GM23338 (cell line): ENCODE results near the gene NHSL1. TPM values are rescaled to one million over a fixed set of nuclear protein-coding genes. Genes with fewer than 3 reads are reported as not detected.

ENCODE experiments used
- ATAC-seq: fragments of 200-7000 bp; cut with Tn5 transposase; 3 replicates; pipeline ENCODE4 v1.9.1; 2020
- DNase-seq: peaks from one replicate; pipeline ENCODE4 v3.0.0-alpha.2; 2015; ENCODE audit warnings: low spot score
- H2AFZ ChIP-seq: fragments of 200-600 bp; sonication (generic); 2 replicates; pipeline ENCODE4 v1.8.0; 2016; ENCODE audit warnings: antibody characterized with exemption, mild to moderate bottlenecking, moderate library complexity
- H3F3A ChIP-seq: fragments of 200-600 bp; sonication (generic); replicated peaks from 2 replicates; pipeline ENCODE4 v1.8.0; 2017; ENCODE audit warnings: antibody characterized with exemption, mixed run types, low read depth
- H3K27ac ChIP-seq: fragments of 200-600 bp; sonication (generic); 2 replicates; pipeline ENCODE4 v1.6.1; 2016; ENCODE audit warnings: low read depth
- H3K27me3 ChIP-seq: fragments of 200-600 bp; sonication (generic); 2 replicates; pipeline ENCODE4 v1.8.0; 2016; ENCODE audit warnings: mild to moderate bottlenecking, mixed run types, moderate library complexity; ENCODE audit not compliant: insufficient read depth
- H3K36me3 ChIP-seq: fragments of 200-600 bp; sonication (generic); 2 replicates; pipeline ENCODE4 v1.8.0; 2016; ENCODE audit warnings: mild to moderate bottlenecking; ENCODE audit not compliant: insufficient read depth
- H3K4me1 ChIP-seq: fragments of 200-600 bp; sonication (generic); 2 replicates; pipeline ENCODE4 v1.8.0; 2016; ENCODE audit warnings: mild to moderate bottlenecking, moderate library complexity; ENCODE audit not compliant: insufficient read depth
- H3K4me2 ChIP-seq: fragments of 200-600 bp; sonication (generic); 2 replicates; pipeline ENCODE4 v1.7.1; 2017; ENCODE audit warnings: mixed run types
- H3K4me3 ChIP-seq: fragments of 200-600 bp; sonication (generic); 2 replicates; pipeline ENCODE4 v1.6.1; 2016; ENCODE audit warnings: mixed run types
- H3K79me2 ChIP-seq: fragments of 200-600 bp; sonication (generic); replicated peaks from 2 replicates; pipeline ENCODE4 v1.8.0; 2017; ENCODE audit warnings: mild to moderate bottlenecking; ENCODE audit not compliant: insufficient read depth
- H3K9me2 ChIP-seq: fragments of 200-600 bp; sonication (generic); 2 replicates; pipeline ENCODE4 v1.8.0; 2017; ENCODE audit not compliant: insufficient read depth
- H4K20me1 ChIP-seq: fragments of 200-600 bp; sonication (generic); replicated peaks from 2 replicates; pipeline ENCODE4 v1.8.0; 2017; ENCODE audit warnings: mild to moderate bottlenecking; ENCODE audit not compliant: insufficient read depth
- H3K27ac Mint-ChIP-seq: 2 replicates; pipeline ENCODE4 v1.8.0; 2020; ENCODE audit warnings: inconsistent platforms, mild to moderate bottlenecking, moderate library complexity, mixed read lengths
- H3K27me3 Mint-ChIP-seq: 3 replicates; pipeline ENCODE4 v1.8.0; 2022; ENCODE audit warnings: low read depth, mild to moderate bottlenecking, moderate library complexity, mixed read lengths, inconsistent platforms; ENCODE audit not compliant: insufficient read depth, poor library complexity
- H3K36me3 Mint-ChIP-seq: 3 replicates; pipeline ENCODE4 v1.8.0; 2021; ENCODE audit warnings: low read depth, mild to moderate bottlenecking, inconsistent platforms, moderate library complexity, mixed read lengths
- H3K4me1 Mint-ChIP-seq: 3 replicates; pipeline ENCODE4 v1.8.0; 2020; ENCODE audit warnings: mild to moderate bottlenecking, inconsistent platforms, mixed read lengths
- H3K4me3 Mint-ChIP-seq: 3 replicates; pipeline ENCODE4 v1.8.0; 2021; ENCODE audit warnings: moderate library complexity, mild to moderate bottlenecking, inconsistent platforms, mixed read lengths
- H3K9me3 Mint-ChIP-seq: 3 replicates; pipeline ENCODE4 v1.8.0; 2020; ENCODE audit warnings: moderate library complexity, mild to moderate bottlenecking, inconsistent platforms, mixed read lengths
- CREB1 ChIP-seq: fragments of 250-450 bp; sonication (Bioruptor Pico); IDR thresholded peaks from 2 replicates; pipeline ENCODE4 v1.5.0; 2020; ENCODE audit warnings: low read depth, mild to moderate bottlenecking, moderate library complexity
- EZH2 ChIP-seq: fragments of 200-600 bp; sonication (generic); IDR thresholded peaks from one replicate; pipeline ENCODE4 v1.8.0; 2017; ENCODE audit warnings: antibody characterized with exemption, mild to moderate bottlenecking, low read depth; ENCODE audit not compliant: unreplicated experiment
- EZH2phosphoT487 ChIP-seq: fragments of 200-600 bp; sonication (generic); IDR thresholded peaks from one replicate; pipeline ENCODE4 v1.8.1; 2018; ENCODE audit warnings: antibody characterized with exemption; ENCODE audit not compliant: unreplicated experiment
- JUNB ChIP-seq: IDR thresholded peaks from one replicate; pipeline ENCODE4 v1.6.1; 2016; ENCODE audit warnings: antibody characterized with exemption; ENCODE audit not compliant: unreplicated experiment
- NANOG ChIP-seq: IDR thresholded peaks from 2 replicates; pipeline ENCODE4 v1.6.1; 2016; ENCODE audit warnings: antibody characterized with exemption, borderline replicate concordance
- POLR2AphosphoS5 ChIP-seq: IDR thresholded peaks from 2 replicates; pipeline ENCODE4 v1.6.1; 2016; ENCODE audit warnings: antibody characterized with exemption, low read depth
- STAT1 ChIP-seq: IDR thresholded peaks from one replicate; pipeline ENCODE4 v1.6.1; 2016; ENCODE audit warnings: antibody characterized with exemption; ENCODE audit not compliant: unreplicated experiment
- ZNF114 ChIP-seq: fragments of 250-450 bp; sonication (Bioruptor Pico); IDR thresholded peaks from 2 replicates; pipeline ENCODE4 v1.5.0; 2020; ENCODE audit warnings: mild to moderate bottlenecking, moderate library complexity
- ZNF331 ChIP-seq: fragments of 250-450 bp; sonication (Bioruptor Pico); IDR thresholded peaks from 2 replicates; pipeline ENCODE4 v1.5.0; 2020; ENCODE audit warnings: low read depth, mild to moderate bottlenecking, moderate library complexity
- polyA plus RNA-seq: library from polyadenylated mRNA; unstranded; fragments of >200 nt; fragmentation: Nextera tagmentation; extraction: Ambion mirVana; gene quantifications from 2 replicates; pipeline ENCODE4 v1.2.1, GENCODE V29; 2016
- total RNA-seq: library from RNA; depleted of rRNA; stranded (reverse); fragments of >200 nt; shearing (Covaris generic); gene quantifications from 2 replicates; pipeline ENCODE4 v1.2.3, GENCODE V29; 2014
- TF ChIP-seq, protein P1 (sequence below): IDR thresholded peaks from 2 replicates; pipeline ENCODE4 v1.6.1; 2016; ENCODE audit warnings: antibody characterized with exemption
- TF ChIP-seq, protein P2 (sequence below): fragments of 250-450 bp; sonication (Bioruptor Pico); IDR thresholded peaks from 2 replicates; pipeline ENCODE4 v1.5.0; 2020; ENCODE audit warnings: mild to moderate bottlenecking, moderate library complexity
- TF ChIP-seq, protein P3 (sequence below): IDR thresholded peaks from one replicate; pipeline ENCODE4 v1.6.1; 2018; ENCODE audit warnings: antibody characterized with exemption; ENCODE audit not compliant: unreplicated experiment
- TF ChIP-seq, protein P4 (sequence below), 2 experiments: fragments of 200-600 bp in 1 of 2; sonication (generic) in 1 of 2; conservative IDR thresholded peaks; 2 replicates each; pipeline versions ENCODE4 v1.5.1 to v1.6.1; 2016 to 2017; ENCODE audit warnings: antibody characterized with exemption in 2 of 2, low read depth in 2 of 2, mild to moderate bottlenecking in 2 of 2, moderate library complexity in 1 of 2

Gene NHSL1
- total and polyA plus RNA-seq, 2 experiments from 2014 or later, result 11.2 to 24.5 TPM

DNA sequence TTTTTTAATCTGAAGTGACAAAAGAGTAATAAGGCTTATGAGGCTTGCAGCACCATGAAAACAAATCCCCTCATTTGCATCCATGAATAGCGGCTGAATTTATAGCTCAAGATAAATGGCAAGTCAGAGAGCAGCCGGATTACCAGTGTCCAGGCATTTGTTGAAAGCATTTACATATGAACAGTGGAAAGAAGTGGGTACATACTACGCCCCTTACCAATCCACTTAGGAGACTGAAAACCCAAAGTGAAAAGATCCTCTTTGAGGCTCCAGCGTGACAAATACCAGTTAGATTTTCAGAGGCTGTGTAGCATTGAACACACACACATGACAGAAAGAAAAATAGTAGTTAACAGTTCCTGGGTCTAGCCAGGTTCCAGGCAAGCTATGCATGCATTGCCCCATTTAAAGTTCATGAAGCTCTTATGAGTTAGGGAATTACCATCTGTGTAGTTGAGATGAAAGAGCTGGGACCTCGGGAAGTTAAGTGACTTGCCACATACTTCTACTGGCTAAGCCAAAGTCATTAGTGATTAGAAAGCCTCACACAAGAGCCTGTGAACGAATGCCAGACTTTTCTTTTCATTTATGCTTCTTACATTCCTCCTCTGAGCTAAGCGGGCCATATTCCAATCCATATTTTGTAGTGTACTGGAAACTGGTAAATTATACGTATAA, 28.3 kb upstream of the NHSL1 start:
- H3K4me3 ChIP-seq, result no peak overlapping the region; the same call in 1 of the 2 replicates
- no peaks in the 10 kb centered on the region; the same call in 1 of the 2 replicates for H3K79me2 ChIP-seq
- H3K27me3 Mint-ChIP-seq, result peaks cover 1% of the 10 kb centered on the region

More for the DNA sequence above, 28.3 kb upstream of the NHSL1 start:
- H2AFZ ChIP-seq, result no peak overlapping the region
- no peaks in the 10 kb centered on the region; the same call in 2 of the 3 replicates for H3K9me3 Mint-ChIP-seq
- TF ChIP-seq, protein P1, sequence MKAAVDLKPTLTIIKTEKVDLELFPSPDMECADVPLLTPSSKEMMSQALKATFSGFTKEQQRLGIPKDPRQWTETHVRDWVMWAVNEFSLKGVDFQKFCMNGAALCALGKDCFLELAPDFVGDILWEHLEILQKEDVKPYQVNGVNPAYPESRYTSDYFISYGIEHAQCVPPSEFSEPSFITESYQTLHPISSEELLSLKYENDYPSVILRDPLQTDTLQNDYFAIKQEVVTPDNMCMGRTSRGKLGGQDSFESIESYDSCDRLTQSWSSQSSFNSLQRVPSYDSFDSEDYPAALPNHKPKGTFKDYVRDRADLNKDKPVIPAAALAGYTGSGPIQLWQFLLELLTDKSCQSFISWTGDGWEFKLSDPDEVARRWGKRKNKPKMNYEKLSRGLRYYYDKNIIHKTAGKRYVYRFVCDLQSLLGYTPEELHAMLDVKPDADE, result no peak
- TF ChIP-seq EZH2 (no peak), ZNF114 (CRISPR knock-in tag) (no peak), ZNF331 (CRISPR knock-in tag) (no peak), CREB1 (CRISPR knock-in tag) (no peak), JUNB (no peak), STAT1 (no peak), NANOG (no peak), POLR2AphosphoS5 (no peak), EZH2phosphoT487 (no peak)
- TF ChIP-seq, protein P2, sequence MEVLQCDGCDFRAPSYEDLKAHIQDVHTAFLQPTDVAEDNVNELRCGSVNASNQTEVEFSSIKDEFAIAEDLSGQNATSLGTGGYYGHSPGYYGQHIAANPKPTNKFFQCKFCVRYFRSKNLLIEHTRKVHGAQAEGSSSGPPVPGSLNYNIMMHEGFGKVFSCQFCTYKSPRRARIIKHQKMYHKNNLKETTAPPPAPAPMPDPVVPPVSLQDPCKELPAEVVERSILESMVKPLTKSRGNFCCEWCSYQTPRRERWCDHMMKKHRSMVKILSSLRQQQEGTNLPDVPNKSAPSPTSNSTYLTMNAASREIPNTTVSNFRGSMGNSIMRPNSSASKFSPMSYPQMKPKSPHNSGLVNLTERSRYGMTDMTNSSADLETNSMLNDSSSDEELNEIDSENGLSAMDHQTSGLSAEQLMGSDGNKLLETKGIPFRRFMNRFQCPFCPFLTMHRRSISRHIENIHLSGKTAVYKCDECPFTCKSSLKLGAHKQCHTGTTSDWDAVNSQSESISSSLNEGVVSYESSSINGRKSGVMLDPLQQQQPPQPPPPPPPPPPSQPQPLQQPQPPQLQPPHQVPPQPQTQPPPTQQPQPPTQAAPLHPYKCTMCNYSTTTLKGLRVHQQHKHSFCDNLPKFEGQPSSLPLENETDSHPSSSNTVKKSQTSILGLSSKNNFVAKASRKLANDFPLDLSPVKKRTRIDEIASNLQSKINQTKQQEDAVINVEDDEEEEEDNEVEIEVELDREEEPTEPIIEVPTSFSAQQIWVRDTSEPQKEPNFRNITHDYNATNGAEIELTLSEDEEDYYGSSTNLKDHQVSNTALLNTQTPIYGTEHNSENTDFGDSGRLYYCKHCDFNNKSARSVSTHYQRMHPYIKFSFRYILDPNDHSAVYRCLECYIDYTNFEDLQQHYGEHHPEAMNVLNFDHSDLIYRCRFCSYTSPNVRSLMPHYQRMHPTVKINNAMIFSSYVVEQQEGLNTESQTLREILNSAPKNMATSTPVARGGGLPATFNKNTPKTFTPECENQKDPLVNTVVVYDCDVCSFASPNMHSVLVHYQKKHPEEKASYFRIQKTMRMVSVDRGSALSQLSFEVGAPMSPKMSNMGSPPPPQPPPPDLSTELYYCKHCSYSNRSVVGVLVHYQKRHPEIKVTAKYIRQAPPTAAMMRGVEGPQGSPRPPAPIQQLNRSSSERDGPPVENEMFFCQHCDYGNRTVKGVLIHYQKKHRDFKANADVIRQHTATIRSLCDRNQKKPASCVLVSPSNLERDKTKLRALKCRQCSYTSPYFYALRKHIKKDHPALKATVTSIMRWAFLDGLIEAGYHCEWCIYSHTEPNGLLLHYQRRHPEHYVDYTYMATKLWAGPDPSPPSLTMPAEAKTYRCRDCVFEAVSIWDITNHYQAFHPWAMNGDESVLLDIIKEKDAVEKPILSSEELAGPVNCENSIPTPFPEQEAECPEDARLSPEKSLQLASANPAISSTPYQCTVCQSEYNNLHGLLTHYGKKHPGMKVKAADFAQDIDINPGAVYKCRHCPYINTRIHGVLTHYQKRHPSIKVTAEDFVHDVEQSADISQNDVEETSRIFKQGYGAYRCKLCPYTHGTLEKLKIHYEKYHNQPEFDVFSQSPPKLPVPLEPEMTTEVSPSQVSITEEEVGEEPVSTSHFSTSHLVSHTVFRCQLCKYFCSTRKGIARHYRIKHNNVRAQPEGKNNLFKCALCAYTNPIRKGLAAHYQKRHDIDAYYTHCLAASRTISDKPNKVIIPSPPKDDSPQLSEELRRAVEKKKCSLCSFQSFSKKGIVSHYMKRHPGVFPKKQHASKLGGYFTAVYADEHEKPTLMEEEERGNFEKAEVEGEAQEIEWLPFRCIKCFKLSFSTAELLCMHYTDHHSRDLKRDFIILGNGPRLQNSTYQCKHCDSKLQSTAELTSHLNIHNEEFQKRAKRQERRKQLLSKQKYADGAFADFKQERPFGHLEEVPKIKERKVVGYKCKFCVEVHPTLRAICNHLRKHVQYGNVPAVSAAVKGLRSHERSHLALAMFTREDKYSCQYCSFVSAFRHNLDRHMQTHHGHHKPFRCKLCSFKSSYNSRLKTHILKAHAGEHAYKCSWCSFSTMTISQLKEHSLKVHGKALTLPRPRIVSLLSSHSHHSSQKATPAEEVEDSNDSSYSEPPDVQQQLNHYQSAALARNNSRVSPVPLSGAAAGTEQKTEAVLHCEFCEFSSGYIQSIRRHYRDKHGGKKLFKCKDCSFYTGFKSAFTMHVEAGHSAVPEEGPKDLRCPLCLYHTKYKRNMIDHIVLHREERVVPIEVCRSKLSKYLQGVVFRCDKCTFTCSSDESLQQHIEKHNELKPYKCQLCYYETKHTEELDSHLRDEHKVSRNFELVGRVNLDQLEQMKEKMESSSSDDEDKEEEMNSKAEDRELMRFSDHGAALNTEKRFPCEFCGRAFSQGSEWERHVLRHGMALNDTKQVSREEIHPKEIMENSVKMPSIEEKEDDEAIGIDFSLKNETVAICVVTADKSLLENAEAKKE (CRISPR knock-in tag), result no peak
- TF ChIP-seq, protein P3, sequence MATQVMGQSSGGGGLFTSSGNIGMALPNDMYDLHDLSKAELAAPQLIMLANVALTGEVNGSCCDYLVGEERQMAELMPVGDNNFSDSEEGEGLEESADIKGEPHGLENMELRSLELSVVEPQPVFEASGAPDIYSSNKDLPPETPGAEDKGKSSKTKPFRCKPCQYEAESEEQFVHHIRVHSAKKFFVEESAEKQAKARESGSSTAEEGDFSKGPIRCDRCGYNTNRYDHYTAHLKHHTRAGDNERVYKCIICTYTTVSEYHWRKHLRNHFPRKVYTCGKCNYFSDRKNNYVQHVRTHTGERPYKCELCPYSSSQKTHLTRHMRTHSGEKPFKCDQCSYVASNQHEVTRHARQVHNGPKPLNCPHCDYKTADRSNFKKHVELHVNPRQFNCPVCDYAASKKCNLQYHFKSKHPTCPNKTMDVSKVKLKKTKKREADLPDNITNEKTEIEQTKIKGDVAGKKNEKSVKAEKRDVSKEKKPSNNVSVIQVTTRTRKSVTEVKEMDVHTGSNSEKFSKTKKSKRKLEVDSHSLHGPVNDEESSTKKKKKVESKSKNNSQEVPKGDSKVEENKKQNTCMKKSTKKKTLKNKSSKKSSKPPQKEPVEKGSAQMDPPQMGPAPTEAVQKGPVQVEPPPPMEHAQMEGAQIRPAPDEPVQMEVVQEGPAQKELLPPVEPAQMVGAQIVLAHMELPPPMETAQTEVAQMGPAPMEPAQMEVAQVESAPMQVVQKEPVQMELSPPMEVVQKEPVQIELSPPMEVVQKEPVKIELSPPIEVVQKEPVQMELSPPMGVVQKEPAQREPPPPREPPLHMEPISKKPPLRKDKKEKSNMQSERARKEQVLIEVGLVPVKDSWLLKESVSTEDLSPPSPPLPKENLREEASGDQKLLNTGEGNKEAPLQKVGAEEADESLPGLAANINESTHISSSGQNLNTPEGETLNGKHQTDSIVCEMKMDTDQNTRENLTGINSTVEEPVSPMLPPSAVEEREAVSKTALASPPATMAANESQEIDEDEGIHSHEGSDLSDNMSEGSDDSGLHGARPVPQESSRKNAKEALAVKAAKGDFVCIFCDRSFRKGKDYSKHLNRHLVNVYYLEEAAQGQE, result no peak
- TF ChIP-seq, protein P4, sequence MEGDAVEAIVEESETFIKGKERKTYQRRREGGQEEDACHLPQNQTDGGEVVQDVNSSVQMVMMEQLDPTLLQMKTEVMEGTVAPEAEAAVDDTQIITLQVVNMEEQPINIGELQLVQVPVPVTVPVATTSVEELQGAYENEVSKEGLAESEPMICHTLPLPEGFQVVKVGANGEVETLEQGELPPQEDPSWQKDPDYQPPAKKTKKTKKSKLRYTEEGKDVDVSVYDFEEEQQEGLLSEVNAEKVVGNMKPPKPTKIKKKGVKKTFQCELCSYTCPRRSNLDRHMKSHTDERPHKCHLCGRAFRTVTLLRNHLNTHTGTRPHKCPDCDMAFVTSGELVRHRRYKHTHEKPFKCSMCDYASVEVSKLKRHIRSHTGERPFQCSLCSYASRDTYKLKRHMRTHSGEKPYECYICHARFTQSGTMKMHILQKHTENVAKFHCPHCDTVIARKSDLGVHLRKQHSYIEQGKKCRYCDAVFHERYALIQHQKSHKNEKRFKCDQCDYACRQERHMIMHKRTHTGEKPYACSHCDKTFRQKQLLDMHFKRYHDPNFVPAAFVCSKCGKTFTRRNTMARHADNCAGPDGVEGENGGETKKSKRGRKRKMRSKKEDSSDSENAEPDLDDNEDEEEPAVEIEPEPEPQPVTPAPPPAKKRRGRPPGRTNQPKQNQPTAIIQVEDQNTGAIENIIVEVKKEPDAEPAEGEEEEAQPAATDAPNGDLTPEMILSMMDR (conservative IDR thresholded peaks at IDR 0.05; ENCODE audit: low read depth in 2 of 2), result no peak
- H3K4me1 Mint-ChIP-seq, result peaks cover 44% of the 10 kb centered on the region
- H3K36me3 ChIP-seq, result no peaks in the 10 kb centered on the region
- no peaks in the 10 kb centered on the region for H3K27me3 ChIP-seq
- H3K4me2 ChIP-seq, result peak overlapping the region; percentile 12
- peaks cover 4% of the 10 kb centered on the region; the same call in 1 of the 3 replicates for H3K36me3 Mint-ChIP-seq
- H3F3A ChIP-seq, result no peaks in the 10 kb centered on the region
- peak; percentile 44 for DNase-seq
- peaks cover 45% of the 10 kb centered on the region for H3K4me1 ChIP-seq
- peak; percentile 52 for ATAC-seq
- H3K27ac ChIP-seq, result no peak overlapping the region
- no peak overlapping the region; the same call in 1 of the 2 replicates for H3K27ac Mint-ChIP-seq
- H3K9me2 ChIP-seq, result no peaks in the 10 kb centered on the region
- no peaks in the 10 kb centered on the region for H4K20me1 ChIP-seq
- no peak overlapping the region for H3K4me3 Mint-ChIP-seq
